ENCODE data around the gene SLC38A3. TPM values are rescaled to one million over a fixed set of nuclear protein-coding genes. Genes with fewer than 3 reads are reported as not detected.
A peak's percentile ranks its signal among the peaks of the same experiment; 100 is the strongest.

SLC38A3 gene
- total and polyA plus RNA-seq, 9 of the 15 experiments (the other 6 are each of a cell fraction or from before 2014, with no cell fraction given): 0.09 to 0.38 (median 0.16) TPM; not detected in 6

DNA sequence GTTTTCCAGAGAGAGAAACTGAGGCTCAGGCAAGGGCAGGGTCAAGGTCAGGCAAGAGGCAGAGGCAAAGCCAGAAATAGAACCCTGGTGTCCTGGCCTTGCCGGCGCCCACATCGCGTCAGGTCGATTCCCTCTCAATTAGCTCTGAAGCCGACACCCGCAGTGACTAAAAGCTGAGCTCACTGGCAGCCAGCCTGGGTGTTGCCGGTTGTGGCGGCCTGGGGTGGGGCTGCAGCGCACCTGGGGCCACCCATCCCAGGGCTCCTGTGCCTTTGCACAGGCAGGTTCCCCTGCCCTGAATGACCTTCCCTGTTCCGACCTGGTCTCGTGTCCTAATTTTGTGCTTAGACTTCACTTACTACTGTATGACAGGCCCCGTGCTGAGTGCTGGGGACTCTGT, 43.8 kb upstream of the SLC38A3 start:
- CTCF ChIA-PET (ENCODE audit: low intra/inter-chr PET ratio): no interaction called here
- Histone ChIP-seq H3K4me2 (ENCODE audit: insufficient read depth, low read length) (no peak overlapping the region; the same call in 1 of the 2 replicates), H2AFZ (ENCODE audit: low read depth, low read length) (no peak overlapping the region), H3K27ac (ENCODE audit: extremely low read depth, low read depth, low read length) (no peak overlapping the region), H3K36me3 (ENCODE audit: control insufficient read depth, insufficient read depth, low read length) (no peaks in the 10 kb centered on the region), H3K4me1 (replicated peaks in 1 of 2; ENCODE audit: control insufficient read depth in 2 of 2, insufficient read depth in 2 of 2, low read length in 2 of 2) (peaks cover 9 to 46% of the 10 kb centered on the region in 2 experiments; a peak in 4 of 5 replicates), H3K27me3 (ENCODE audit: control insufficient read depth in 2 of 2, insufficient read depth in 2 of 2, low read length in 2 of 2) (no peaks in the 10 kb centered on the region), H3K4me3 (no peak overlapping the region), H3K9ac (ENCODE audit: insufficient read depth in 1 of 2, low read depth in 2 of 2, low read length in 2 of 2) (peak overlapping the region in 1 of 2 experiments; percentile 73; a peak in 2 of 4 replicates), H3K79me2 (ENCODE audit: control insufficient read depth, insufficient read depth, low read length) (no peaks in the 10 kb centered on the region), H3K9me1 (ENCODE audit: control insufficient read depth, insufficient read depth, low read length) (no peaks in the 10 kb centered on the region), H3K9me3 (replicated peaks; ENCODE audit: control insufficient read depth, insufficient read depth, low read depth, low read length) (no peaks in the 10 kb centered on the region), H4K20me1 (replicated peaks; ENCODE audit: control insufficient read depth, insufficient read depth, low read length) (peaks cover 3% of the 10 kb centered on the region; the same call in 1 of the 2 replicates)
- FAIRE-seq: no peak
- DNase-seq (ENCODE audit: extremely low read depth in 1 of 4, low spot score in 3 of 4): no peak
- intact Hi-C loops (cut with micrococcal nuclease) (no loop called here), in situ Hi-C loops (cut with MboI) (no loop called here)
- BruUV-seq (replicated peaks): no TSS peak
- 57% methylated on average over 4 of the region's 13 CpGs for WGBS (ENCODE audit: insufficient coverage, low coverage, missing lambda C conversion rate)
- POLR2A ChIA-PET: no interaction called here
- TF ChIP-seq ZBTB33 (CRISPR knock-in tag; IDR thresholded peaks at IDR 0.05) (peak; percentile 96), TARDBP (IDR thresholded peaks at IDR 0.05) (no peak)
- TF ChIP-seq, protein P1, sequence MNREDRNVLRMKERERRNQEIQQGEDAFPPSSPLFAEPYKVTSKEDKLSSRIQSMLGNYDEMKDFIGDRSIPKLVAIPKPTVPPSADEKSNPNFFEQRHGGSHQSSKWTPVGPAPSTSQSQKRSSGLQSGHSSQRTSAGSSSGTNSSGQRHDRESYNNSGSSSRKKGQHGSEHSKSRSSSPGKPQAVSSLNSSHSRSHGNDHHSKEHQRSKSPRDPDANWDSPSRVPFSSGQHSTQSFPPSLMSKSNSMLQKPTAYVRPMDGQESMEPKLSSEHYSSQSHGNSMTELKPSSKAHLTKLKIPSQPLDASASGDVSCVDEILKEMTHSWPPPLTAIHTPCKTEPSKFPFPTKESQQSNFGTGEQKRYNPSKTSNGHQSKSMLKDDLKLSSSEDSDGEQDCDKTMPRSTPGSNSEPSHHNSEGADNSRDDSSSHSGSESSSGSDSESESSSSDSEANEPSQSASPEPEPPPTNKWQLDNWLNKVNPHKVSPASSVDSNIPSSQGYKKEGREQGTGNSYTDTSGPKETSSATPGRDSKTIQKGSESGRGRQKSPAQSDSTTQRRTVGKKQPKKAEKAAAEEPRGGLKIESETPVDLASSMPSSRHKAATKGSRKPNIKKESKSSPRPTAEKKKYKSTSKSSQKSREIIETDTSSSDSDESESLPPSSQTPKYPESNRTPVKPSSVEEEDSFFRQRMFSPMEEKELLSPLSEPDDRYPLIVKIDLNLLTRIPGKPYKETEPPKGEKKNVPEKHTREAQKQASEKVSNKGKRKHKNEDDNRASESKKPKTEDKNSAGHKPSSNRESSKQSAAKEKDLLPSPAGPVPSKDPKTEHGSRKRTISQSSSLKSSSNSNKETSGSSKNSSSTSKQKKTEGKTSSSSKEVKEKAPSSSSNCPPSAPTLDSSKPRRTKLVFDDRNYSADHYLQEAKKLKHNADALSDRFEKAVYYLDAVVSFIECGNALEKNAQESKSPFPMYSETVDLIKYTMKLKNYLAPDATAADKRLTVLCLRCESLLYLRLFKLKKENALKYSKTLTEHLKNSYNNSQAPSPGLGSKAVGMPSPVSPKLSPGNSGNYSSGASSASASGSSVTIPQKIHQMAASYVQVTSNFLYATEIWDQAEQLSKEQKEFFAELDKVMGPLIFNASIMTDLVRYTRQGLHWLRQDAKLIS (CRISPR knock-in tag; IDR thresholded peaks at IDR 0.05): no peak
- no peak for ATAC-seq

Data from K562 (cell line).